HEK293T (cell line): ENCODE results near the gene CPT1B.

Source experiments
- ARNT ChIP-seq: fragments of 450-650 bp; IDR thresholded peaks from 2 replicates; pipeline ENCODE4 v1.6.1; 2017; ENCODE audit warnings: mild to moderate bottlenecking
- BHLHE40 ChIP-seq: fragments of 450-650 bp; IDR thresholded peaks from 2 replicates; pipeline ENCODE4 v1.6.1; 2016; ENCODE audit warnings: mild to moderate bottlenecking, moderate library complexity, borderline replicate concordance
- ELF4 ChIP-seq: fragments of 450-650 bp; IDR thresholded peaks from 2 replicates; pipeline ENCODE4 v1.6.1; 2017; ENCODE audit warnings: antibody characterized with exemption
- FOXM1 ChIP-seq: fragments of 450-650 bp; IDR thresholded peaks from 2 replicates; pipeline ENCODE4 v1.6.1; 2017; ENCODE audit warnings: mild to moderate bottlenecking, borderline replicate concordance
- TF ChIP-seq, protein P1 (sequence below): fragments of 450-650 bp; IDR thresholded peaks from 2 replicates; pipeline ENCODE4 v1.6.1; 2016

DNA sequence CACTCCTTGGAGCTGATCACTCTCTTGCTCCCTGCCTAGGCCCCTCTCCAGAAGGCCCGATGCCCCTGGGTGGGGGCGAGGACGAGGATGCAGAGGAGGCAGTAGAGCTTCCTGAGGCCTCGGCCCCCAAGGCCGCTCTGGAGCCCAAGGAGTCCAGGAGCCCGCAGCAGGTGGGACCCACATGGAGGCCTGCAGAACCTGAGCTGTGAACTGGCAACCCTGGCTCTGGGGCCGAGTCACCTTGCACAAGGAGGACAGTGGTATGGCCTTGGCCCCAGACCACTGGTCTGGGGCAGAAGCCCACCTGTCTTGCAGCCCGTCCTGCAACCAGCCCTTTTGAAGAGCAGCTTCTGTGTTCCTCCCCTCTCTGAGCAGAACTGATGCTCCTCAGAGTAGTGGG is 59.1 kb downstream of the CPT1B start:
- TF ChIP-seq ELF4 (no peak), ARNT (no peak), BHLHE40 (no peak), FOXM1 (no peak)
- TF ChIP-seq, protein P1, sequence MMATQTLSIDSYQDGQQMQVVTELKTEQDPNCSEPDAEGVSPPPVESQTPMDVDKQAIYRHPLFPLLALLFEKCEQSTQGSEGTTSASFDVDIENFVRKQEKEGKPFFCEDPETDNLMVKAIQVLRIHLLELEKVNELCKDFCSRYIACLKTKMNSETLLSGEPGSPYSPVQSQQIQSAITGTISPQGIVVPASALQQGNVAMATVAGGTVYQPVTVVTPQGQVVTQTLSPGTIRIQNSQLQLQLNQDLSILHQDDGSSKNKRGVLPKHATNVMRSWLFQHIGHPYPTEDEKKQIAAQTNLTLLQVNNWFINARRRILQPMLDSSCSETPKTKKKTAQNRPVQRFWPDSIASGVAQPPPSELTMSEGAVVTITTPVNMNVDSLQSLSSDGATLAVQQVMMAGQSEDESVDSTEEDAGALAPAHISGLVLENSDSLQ = no peak
